GM21423 (cell line): ENCODE data around the gene RBFOX1.

ENCODE experiments used
- ATAC-seq: cut with Tn5 transposase; IDR thresholded peaks from one replicate; pipeline ENCODE4 v1.9.1; 2021; ENCODE audit warnings: mild to moderate bottlenecking, moderate library complexity; ENCODE audit not compliant: unreplicated experiment

RBFOX1 gene

GRCh38 chr16:7334801-7335560, 2.3 kb downstream of the RBFOX1 start:
- no peak for ATAC-seq

GRCh38 chr16:7335991-7336634, 3.5 kb downstream of the RBFOX1 start:
- no peak for ATAC-seq

GRCh38 chr16:7336742-7337141, 4.1 kb downstream of the RBFOX1 start:
- ATAC-seq, result no peak

DNA sequence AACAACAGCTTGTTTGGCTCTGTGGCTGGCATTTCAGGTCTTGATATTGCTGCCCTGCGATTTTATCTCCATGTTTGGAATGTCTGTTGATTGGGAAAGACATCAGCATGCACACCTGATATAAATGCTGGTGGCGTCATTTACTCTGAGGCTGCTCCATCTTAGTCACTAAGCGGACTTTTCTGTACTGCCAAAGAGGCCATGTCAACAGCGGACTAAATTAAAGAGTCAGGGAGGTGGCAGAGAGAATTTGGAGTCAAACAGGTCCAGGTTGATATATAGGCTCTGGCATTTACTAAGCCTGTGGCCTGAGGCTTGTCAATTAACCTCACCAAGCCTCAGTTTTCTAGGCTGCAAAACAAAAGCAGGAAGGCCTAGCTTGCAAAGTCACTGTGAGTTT, 6.2 kb downstream of the RBFOX1 start:
- ATAC-seq, result no peak

- ATAC-seq, result no peak
Measured at GRCh38 chr16:7339700-7340099, 7.1 kb downstream of the RBFOX1 start.

DNA sequence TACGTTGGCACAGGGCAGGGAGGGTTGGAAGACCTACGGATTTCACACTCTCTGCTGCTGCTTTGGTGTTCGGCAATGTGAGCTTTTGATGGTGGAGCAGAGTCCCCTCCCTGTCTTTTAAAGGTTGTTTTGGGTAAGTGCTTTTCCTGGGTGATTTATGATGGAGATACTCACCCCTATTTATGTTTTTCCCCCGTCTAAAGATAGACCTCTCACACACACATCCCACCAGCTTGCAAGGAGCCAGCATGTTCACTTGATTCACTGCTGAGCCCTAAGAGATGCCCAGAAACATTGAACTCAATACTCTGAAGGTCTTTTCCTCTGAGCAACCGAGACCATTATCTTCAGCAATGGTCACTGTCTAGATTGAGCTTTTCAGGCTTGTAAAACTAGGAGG, 8.3 kb downstream of the RBFOX1 start:
- no peak for ATAC-seq

GRCh38 chr16:7342598-7342997, 10.0 kb downstream of the RBFOX1 start:
- ATAC-seq, result no peak

DNA sequence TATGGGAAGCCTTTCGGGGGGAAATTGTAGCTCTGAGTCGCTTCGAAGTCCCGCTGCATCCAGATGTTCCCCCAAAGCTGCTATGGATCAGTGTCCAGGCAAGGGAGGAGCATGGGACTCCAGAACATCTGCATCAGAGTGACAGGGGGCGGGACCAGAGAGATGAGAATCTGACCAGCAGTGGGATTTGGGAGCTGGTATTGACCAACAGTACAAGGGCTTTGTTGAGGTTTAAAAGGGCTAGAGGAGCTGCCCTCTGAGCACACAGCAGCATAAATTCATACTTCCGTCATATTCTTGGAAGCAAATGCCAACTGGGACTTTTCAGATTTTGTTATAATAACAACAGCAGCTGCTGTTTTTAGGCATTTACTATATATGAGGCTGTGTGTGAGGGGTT, 10.6 kb downstream of the RBFOX1 start:
- ATAC-seq, result no peak

DNA sequence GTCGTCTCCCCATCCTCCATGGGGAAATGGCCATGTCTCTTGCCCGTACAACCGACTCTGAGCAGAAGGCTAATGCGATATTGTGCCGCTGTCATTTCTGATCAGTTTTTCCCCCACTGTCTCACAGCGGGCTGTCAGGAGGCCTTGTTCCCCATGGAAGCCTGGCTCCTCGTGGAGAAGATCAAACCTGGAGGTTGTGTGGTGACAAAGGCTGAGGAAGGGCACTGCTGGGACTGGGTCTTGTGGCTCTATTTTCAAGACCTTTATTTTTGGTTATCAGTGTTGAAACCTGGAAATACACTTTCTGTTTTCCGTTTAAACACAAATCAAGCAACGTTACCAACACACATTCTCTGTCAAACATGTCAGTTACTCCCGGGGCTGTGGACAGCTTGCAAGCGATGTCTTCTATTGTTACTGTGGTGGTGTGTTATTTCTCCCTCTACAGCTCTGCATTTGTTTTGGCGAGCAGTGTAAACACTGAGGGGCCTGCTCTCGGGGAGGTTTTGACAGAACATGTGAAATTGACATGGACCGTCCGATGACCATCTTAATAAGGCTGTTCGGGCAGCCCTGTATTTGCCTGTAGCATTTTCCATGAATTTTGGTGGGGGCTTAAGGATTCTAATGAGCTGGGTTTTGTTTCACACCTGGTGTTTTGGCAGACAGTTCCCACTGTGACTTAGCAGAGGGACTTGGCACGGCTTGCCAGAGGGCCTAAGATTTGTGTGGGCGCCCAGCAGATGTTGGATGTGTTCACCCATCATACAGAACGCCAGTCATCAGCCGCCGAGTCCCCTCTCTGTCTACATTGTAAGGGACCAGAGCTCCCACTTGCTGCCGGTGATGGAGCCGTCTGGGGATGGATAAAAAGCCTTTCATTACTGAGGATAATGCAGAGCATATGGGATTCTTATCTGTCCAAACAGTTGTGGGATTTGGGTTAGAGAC, 12.5 kb downstream of the RBFOX1 start:
- ATAC-seq, result no peak

DNA sequence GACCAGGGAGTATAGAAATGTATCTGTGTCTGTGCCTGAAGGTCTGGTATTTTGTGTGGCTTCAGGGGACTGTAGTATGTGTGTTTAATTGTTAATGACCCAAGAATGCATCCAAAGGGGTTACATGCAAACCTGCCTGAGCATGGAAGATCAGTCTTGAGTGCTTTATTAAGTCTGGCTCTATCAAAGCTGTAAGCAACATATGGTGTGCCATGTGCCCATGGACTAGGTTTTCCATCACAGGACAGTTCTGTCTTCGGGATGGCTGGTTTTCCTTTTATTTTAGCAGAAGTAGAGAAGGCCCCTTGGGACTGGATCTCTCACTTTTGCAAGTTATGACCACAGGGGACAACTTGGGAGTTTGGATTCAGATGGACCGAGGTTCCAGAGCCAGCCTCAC, 18.2 kb downstream of the RBFOX1 start:
- ATAC-seq, result no peak

DNA sequence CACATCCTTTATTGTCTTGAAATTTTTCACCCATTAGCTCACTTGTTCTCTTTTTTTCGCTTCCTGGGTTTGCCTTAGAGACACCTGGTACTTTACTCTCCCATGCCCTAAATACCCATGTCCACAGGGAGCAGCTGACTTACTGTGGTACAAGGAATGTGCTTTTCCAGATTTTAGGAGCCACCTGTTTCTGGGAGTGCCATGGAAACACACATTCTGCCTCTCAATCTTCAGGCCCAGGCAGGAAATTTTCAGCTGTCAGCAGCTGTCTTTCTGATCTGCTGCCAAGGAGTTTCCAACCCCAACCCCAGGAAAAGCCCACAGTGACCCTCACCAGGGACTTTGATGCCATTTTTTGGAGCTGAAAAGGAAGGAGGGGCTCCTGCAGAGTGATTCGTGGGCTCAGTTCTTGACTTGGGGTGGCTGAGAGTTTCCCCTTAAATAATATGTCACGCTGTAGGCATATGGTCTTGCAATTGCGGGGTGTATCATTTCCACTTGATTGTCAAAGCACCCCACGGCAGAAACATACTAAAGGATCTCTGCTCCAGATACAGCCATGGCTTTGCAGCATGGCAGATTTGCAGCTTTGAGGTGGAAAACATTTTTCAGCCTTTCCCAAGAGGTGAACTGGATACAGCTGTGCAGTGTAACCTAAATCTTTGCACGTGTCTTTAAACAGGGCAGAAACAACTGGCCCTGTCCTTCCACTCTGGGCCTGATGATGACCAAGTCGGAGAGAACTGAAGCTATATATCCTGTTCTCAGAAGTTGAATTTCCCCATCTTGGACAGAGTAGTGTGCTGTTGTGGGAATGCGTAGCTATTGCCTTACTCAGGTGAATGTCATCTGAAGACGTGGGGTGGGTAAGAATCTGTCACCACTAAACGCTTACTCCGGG, 19.2 kb downstream of the RBFOX1 start:
- ATAC-seq, result no peak

DNA sequence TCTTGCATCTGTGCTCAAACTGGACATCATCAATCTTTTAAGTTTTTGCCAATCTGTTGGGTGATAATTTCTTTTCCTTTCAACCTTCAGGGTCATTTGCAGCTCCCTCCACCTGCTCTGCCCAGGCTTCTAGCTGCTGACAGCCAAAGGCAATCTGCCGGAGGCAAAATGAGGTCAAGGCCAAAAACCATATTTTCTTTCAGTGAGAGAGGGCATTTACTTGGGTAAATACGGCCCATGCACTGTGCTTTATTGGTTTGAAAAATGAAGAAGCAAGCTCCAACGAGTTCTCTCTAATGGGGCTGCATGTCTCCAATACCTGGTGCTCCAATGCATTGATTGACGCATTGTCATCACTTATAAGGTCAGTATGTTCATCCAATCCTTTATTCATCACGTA, 23.1 kb downstream of the RBFOX1 start:
- no peak for ATAC-seq

DNA sequence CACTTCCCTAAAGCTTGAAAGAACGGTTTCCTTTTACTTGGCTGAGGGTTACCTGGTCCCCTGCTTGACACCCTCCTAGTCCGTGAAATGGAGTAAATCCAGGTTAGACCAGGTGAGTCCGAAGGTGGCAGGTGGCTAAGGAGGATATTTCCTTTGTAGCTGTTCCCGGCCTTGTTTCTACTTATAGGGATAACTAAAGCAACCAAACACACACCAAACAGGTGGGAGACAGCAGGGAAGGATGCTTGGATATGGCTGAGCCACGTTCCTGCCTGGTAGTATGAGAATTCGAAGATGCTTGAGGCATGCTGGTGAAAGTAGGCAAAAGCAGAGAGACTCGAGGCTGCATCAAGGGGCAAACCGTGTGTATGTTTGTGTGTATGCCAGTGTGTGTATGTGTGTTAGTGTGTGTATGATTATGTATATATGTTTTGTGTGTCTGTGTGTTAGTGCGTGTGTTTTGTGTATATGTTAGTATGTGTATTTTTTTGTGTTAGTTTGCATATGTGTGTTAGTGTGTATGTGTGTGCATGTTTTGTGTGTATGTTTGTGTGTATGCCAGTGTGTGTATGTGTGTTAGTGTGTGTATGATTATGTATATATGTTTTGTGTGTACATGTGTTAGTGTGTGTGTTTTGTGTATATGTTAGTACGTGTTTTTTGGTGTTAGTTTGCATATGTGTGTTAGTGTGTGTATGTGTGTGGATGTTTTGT, 28.9 kb downstream of the RBFOX1 start:
- no peak for ATAC-seq

DNA sequence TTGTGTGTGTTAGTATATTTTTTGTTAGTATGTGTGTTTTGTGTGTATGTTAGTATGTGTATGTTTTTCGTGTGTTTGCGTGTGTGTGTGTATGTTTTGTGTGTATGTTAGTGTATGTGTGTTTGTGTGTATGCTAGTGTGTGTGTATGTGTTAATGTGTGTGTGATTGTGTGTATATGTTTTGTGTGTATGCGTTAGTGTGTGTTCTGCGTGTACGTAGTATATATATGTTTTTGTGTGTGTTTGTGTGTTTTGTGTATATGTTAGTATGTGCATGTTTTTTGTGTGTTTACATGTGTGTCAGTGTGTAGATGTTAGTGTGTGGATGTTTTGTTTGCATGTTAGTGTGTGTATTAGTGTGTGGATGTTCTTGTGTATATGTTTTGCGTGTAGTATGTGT, 29.6 kb downstream of the RBFOX1 start:
- no peak for ATAC-seq

DNA sequence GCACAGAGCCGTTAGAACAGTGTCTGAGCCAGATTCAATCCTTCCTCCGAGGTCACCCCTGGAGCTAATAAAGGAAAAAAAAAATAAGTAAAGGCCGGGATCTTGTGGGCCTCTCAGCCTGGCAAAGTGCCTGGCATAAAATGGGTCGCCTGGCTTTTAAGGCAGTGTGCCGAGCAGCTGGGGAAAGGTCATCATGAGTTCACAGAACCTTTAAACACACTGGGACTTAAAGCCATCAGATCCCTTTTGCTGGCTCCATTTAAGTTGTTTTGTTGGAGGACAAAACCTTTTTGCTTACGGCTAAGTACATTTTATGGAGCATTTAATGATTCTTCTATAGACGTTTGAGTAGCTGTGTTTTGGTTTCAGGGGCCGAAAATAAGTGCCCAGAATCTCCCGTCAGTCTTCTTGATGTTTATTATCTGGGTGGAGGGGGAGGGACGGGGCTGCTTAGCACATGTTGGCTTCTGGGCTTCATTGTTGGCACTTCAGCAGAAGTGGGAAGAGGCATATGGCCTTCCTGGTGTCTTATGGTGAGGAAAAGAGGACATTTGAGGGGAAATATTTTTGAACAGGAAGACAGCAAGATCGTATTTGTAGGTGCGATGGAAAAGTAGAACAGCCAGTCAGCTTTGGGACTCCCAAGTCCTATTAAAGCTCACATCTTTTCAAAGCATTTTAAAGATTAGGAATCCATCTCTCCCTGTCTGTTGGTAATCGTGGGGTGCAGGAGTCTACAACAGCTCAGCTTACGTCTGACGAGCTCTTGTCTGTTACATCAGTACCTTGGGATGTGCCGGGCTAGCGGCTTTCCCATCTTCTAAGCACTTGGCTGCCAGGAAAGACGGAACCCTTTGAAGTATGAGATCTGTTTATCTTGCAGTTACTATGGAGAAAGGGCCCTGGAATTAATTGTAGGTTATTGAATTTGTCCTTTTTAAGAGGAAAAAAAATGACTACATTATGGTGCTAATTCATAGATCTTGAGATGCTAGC, 31.1 kb downstream of the RBFOX1 start:
- no peak for ATAC-seq

GRCh38 chr16:7366041-7366440, 33.4 kb downstream of the RBFOX1 start:
- no peak for ATAC-seq

DNA sequence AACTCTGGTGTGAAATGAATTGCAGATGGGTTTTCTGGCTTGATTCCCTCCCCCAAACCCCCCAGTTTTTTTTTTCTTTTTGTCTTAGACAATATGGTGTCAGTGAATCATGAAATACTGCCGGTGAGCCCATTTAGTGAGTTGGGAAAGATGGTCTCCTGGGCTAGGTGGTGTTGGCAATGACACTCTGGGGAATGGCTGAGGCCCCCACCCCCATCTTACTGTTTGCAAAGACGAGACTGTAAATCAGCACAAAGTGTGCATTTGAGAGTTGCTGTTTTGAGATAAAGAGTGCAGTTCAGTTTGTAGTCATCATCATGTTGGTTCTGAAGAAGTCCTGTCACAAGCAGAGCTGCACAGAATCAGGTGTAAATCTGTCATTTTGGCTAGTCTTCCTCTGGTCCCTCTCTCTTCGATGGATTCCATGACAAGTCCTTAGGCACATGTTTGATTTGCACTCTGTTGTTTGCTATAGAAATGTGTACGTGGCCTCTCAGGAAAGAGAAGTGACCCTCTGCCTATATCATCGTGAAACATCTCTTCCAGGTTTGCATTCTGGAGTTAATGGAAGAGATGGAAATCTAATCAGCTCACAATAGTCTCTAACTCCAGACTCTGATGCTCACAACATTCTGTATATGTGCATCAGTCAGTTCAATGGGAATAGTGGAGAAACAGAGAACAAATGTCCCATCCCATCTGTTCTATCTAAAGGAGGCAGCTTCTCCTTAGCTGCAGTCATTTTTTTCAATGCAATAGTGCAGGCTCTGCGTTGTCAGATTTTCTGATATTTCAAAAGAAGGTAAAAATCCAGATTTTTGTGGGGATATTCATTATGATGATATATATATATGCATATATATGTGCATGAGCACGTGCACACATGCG, 34.6 kb downstream of the RBFOX1 start:
- ATAC-seq, result no peak

DNA sequence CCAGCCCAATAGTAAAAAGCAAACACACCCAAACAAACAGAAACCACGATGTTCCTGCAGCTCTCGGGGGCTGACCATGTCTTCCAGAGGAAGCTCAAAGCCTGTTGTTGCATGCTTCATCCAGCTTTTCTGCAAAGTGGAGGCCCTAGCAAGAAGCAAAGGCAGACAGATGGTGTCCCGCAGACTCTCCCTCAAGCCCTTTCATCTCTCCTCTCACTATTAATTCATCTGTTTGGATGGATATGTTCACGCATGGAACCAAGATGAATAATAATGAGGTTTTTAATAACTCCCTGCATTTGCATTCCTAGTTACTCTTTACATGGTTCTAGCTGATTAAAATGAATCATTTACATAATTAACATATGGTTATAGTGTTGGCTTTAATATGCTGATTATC, 36.6 kb downstream of the RBFOX1 start:
- no peak for ATAC-seq
